ENCODE results near the gene UAP1L1.

UAP1L1 gene

DNA sequence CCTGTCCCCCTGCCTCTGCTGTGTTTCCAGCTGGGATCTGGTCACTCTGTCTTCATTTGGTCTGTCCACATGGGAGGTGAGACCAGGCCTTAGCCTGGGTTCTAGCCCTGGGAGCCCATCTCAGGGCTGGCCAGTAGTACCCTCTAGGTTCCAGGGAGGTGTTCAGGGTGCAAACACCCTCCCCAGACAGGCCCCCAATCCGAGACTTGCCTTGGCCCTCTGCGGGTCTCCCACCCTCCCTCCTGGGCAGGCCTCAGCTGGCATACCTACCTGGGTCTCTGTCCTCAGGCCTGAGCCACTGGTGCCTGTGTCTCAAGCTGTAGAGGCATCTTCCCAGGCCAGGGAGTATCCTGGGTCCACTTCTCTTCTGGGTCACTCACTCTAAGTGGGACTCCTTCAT lies 6.0 kb upstream of the UAP1L1 start:
- Histone ChIP-seq H3K9ac (ENCODE audit: low read length) (no peak overlapping the region), H2BK120ac (ENCODE audit: insufficient read depth, low read length, poor library complexity) (no peak overlapping the region), H2BK12ac (ENCODE audit: low read length) (peak overlapping the region; percentile 14), H3K14ac (ENCODE audit: low read length) (no peak overlapping the region), H3K4me3 (ENCODE audit: low read depth, low read length) (no peak overlapping the region), H3K27ac (ENCODE audit: low read depth, low read length) (no peak overlapping the region), H2AFZ (ENCODE audit: insufficient read depth, low read length, poor library complexity) (no peak overlapping the region), H3K4me2 (ENCODE audit: low read length) (no peak overlapping the region), H3K18ac (ENCODE audit: low read length) (no peak overlapping the region), H4K8ac (ENCODE audit: low read depth, low read length) (peak overlapping the region; percentile 57), H3K4ac (ENCODE audit: low read depth, low read length) (no peak overlapping the region), H3K9me3 (ENCODE audit: insufficient read depth, low read depth, low read length) (no peaks in the 10 kb centered on the region), H3K4me1 (ENCODE audit: control insufficient read depth in 1 of 2, insufficient read depth in 2 of 2, low read length in 2 of 2) (peaks cover 10 to 18% of the 10 kb centered on the region in 2 experiments), H4K12ac (ENCODE audit: low read depth, low read length) (no peak overlapping the region), H2AK5ac (ENCODE audit: low read length) (no peak overlapping the region), H3K36me3 (ENCODE audit: control insufficient read depth in 1 of 2, insufficient read depth in 2 of 2, low read length in 2 of 2) (no peaks in the 10 kb centered on the region), H3K79me2 (ENCODE audit: control insufficient read depth, insufficient read depth, low read length, poor library complexity) (no peaks in the 10 kb centered on the region), H3K79me1 (ENCODE audit: low read length) (peaks cover 2% of the 10 kb centered on the region), H3K23ac (ENCODE audit: low read length) (no peak overlapping the region), H2BK5ac (ENCODE audit: low read depth, low read length, poor library complexity) (no peak overlapping the region), H3K27me3 (ENCODE audit: insufficient read depth, low read length) (no peaks in the 10 kb centered on the region), H4K91ac (ENCODE audit: low read depth, low read length) (peak overlapping the region; percentile 7)
- no CpG with 5 or more reads among the region's 2 CpGs for WGBS (ENCODE audit: extremely low coverage, insufficient coverage, insufficient read length)
- no peak for DNase-seq

DNA sequence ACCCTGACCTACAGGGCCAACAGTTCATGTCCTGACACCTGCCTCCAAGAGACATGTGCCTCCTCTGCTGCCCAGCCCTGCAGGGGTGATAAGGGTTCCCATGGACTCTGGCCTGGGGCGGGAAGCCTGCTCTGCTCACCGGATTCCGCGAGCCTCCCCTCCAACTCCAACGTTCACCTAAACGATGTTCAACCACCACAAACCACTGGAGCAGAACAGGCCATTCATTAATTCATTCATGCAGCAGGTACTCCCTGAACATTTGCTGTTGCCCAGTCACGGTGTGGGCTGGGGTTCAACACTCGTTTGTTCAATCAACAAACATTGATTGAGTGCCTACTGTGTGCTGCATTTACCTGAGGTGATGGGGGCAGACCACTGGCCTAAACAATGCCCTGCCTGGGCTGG lies 3.3 kb upstream of the UAP1L1 start:
- Histone ChIP-seq H3K79me1 (ENCODE audit: low read length) (peaks cover 5% of the 10 kb centered on the region), H3K4me3 (ENCODE audit: low read depth, low read length) (no peak overlapping the region), H3K4me1 (ENCODE audit: control insufficient read depth in 1 of 2, insufficient read depth in 2 of 2, low read length in 2 of 2) (peaks cover 23 to 26% of the 10 kb centered on the region in 2 experiments), H3K14ac (ENCODE audit: low read length) (no peak overlapping the region), H3K4ac (ENCODE audit: low read depth, low read length) (no peak overlapping the region), H2BK120ac (ENCODE audit: insufficient read depth, low read length, poor library complexity) (no peak overlapping the region), H3K4me2 (ENCODE audit: low read length) (no peak overlapping the region), H3K9ac (ENCODE audit: low read length) (no peak overlapping the region), H3K18ac (ENCODE audit: low read length) (no peak overlapping the region), H2AK5ac (ENCODE audit: low read length) (no peak overlapping the region), H2BK5ac (ENCODE audit: low read depth, low read length, poor library complexity) (no peak overlapping the region), H3K23ac (ENCODE audit: low read length) (no peak overlapping the region), H4K8ac (ENCODE audit: low read depth, low read length) (no peak overlapping the region), H3K79me2 (ENCODE audit: control insufficient read depth, insufficient read depth, low read length, poor library complexity) (no peaks in the 10 kb centered on the region), H4K91ac (ENCODE audit: low read depth, low read length) (no peak overlapping the region), H3K9me3 (ENCODE audit: insufficient read depth, low read depth, low read length) (peaks cover 6% of the 10 kb centered on the region), H4K12ac (ENCODE audit: low read depth, low read length) (no peak overlapping the region), H3K27ac (ENCODE audit: low read depth, low read length) (no peak overlapping the region), H3K36me3 (ENCODE audit: control insufficient read depth in 1 of 2, insufficient read depth in 2 of 2, low read length in 2 of 2) (no peaks in the 10 kb centered on the region), H2BK12ac (ENCODE audit: low read length) (no peak overlapping the region), H3K27me3 (ENCODE audit: insufficient read depth, low read length) (peaks cover 22% of the 10 kb centered on the region), H2AFZ (ENCODE audit: insufficient read depth, low read length, poor library complexity) (no peak overlapping the region)
- no peak for DNase-seq
- no CpG with 5 or more reads among the region's 8 CpGs for WGBS (ENCODE audit: extremely low coverage, insufficient coverage, insufficient read length)

DNA sequence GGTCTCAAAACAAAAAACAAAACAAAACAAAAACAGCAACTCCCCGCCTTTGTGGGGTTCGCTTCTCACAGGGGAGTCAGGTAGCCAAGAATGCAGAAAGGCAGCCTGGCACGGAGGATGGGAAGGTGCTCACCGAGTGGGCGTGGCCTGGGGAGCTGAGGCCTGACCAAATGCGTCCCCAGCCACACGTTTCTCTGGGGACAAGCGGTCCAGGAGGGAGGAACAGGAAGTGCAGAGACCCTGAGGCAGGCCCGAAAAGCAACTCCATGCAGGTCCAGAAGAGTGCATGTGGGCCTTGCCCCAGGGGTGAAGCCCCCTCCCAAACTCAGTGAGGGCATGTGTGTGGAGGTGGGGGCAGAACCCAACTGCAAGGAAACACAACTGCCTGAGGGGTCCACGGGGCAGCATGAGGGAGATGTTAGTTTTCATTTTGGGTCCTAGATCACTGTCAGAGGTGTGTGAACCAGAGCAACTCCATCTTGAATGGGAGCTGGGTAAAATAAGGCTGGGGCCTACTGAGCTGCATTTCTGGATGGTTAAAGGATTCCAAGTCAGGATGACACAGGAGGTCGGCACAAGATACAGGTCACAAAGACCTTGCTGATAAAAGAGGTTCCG lies 2.6 kb upstream of the UAP1L1 start:
- no peak overlapping the region for H2BK12ac ChIP-seq (ENCODE audit: low read length)
- no CpG with 5 or more reads among the region's 12 CpGs for WGBS (ENCODE audit: extremely low coverage, insufficient coverage, insufficient read length)

DNA sequence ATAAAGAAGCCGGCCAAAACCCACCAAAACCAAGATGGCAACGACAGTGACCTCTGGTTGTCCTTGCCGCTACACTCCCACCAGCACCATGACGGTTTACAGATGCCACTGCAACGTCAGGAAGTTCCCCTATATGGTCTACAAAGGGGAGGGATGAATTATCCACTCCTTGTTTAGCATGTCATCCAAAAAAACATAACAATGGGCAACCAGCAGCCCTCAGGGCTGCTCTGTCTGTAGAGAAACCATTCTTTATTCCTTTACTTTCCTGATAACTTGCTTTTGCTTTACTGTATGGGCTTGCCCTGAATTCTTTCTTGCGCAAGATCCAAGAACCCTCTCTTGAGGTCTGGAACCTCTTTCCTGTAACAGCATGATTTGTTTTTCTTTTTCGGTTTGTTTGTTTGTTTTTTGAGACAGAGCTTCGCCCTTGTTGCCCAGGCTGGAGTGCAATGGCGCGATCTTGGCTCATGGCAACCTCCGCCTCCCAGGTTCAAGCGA lies 2.0 kb upstream of the UAP1L1 start:
- peaks cover 6% of the 10 kb centered on the region for H3K9me3 ChIP-seq (ENCODE audit: insufficient read depth, low read depth, low read length)
- DNase-seq, result no peak
- H4K91ac ChIP-seq (ENCODE audit: low read depth, low read length), result no peak overlapping the region
- H4K8ac ChIP-seq (ENCODE audit: low read depth, low read length), result no peak overlapping the region
- H3K4me1 ChIP-seq (ENCODE audit: control insufficient read depth in 1 of 2, insufficient read depth in 2 of 2, low read length in 2 of 2), result peaks cover 16 to 17% of the 10 kb centered on the region in 2 experiments
- no peaks in the 10 kb centered on the region for H3K79me2 ChIP-seq (ENCODE audit: control insufficient read depth, insufficient read depth, low read length, poor library complexity)
- peaks cover 22% of the 10 kb centered on the region for H3K27me3 ChIP-seq (ENCODE audit: insufficient read depth, low read length)
- H2BK12ac ChIP-seq (ENCODE audit: low read length), result no peak overlapping the region
- H4K12ac ChIP-seq (ENCODE audit: low read depth, low read length), result no peak overlapping the region
- H2AK5ac ChIP-seq (ENCODE audit: low read length), result no peak overlapping the region
- H2AFZ ChIP-seq (ENCODE audit: insufficient read depth, low read length, poor library complexity), result no peak overlapping the region
- no peak overlapping the region for H3K18ac ChIP-seq (ENCODE audit: low read length)
- H3K9ac ChIP-seq (ENCODE audit: low read length), result no peak overlapping the region
- no peak overlapping the region for H3K14ac ChIP-seq (ENCODE audit: low read length)
- H3K4me2 ChIP-seq (ENCODE audit: low read length), result no peak overlapping the region
- H3K79me1 ChIP-seq (ENCODE audit: low read length), result peaks cover 3% of the 10 kb centered on the region
- no peak overlapping the region for H3K23ac ChIP-seq (ENCODE audit: low read length)
- H3K4ac ChIP-seq (ENCODE audit: low read depth, low read length), result no peak overlapping the region
- no peak overlapping the region for H2BK5ac ChIP-seq (ENCODE audit: low read depth, low read length, poor library complexity)
- no peak overlapping the region for H3K27ac ChIP-seq (ENCODE audit: low read depth, low read length)
- no peak overlapping the region for H3K4me3 ChIP-seq (ENCODE audit: low read depth, low read length)
- WGBS (ENCODE audit: extremely low coverage, insufficient coverage, insufficient read length), result no CpG with 5 or more reads among the region's 12 CpGs
- peaks cover 0 to 2% of the 10 kb centered on the region in 2 experiments for H3K36me3 ChIP-seq (ENCODE audit: control insufficient read depth in 1 of 2, insufficient read depth in 2 of 2, low read length in 2 of 2)
- H2BK120ac ChIP-seq (ENCODE audit: insufficient read depth, low read length, poor library complexity), result no peak overlapping the region

More for the DNA sequence above, 2.6 kb upstream of the UAP1L1 start:
- H4K12ac ChIP-seq (ENCODE audit: low read depth, low read length), result no peak overlapping the region
- H3K4me1 ChIP-seq (ENCODE audit: control insufficient read depth in 1 of 2, insufficient read depth in 2 of 2, low read length in 2 of 2), result peaks cover 17 to 21% of the 10 kb centered on the region in 2 experiments
- peaks cover 0 to 2% of the 10 kb centered on the region in 2 experiments for H3K36me3 ChIP-seq (ENCODE audit: control insufficient read depth in 1 of 2, insufficient read depth in 2 of 2, low read length in 2 of 2)
- H4K91ac ChIP-seq (ENCODE audit: low read depth, low read length), result no peak overlapping the region
- H3K9ac ChIP-seq (ENCODE audit: low read length), result no peak overlapping the region
- H3K4me3 ChIP-seq (ENCODE audit: low read depth, low read length), result no peak overlapping the region
- H2BK120ac ChIP-seq (ENCODE audit: insufficient read depth, low read length, poor library complexity), result no peak overlapping the region
- H2AK5ac ChIP-seq (ENCODE audit: low read length), result no peak overlapping the region
- peaks cover 22% of the 10 kb centered on the region for H3K27me3 ChIP-seq (ENCODE audit: insufficient read depth, low read length)
- H3K27ac ChIP-seq (ENCODE audit: low read depth, low read length), result no peak overlapping the region
- H3K23ac ChIP-seq (ENCODE audit: low read length), result no peak overlapping the region
- H4K8ac ChIP-seq (ENCODE audit: low read depth, low read length), result no peak overlapping the region
- no peaks in the 10 kb centered on the region for H3K79me2 ChIP-seq (ENCODE audit: control insufficient read depth, insufficient read depth, low read length, poor library complexity)
- H2BK5ac ChIP-seq (ENCODE audit: low read depth, low read length, poor library complexity), result no peak overlapping the region
- no peak overlapping the region for H3K14ac ChIP-seq (ENCODE audit: low read length)
- no peak overlapping the region for H3K4me2 ChIP-seq (ENCODE audit: low read length)
- no peak overlapping the region for H2AFZ ChIP-seq (ENCODE audit: insufficient read depth, low read length, poor library complexity)
- peaks cover 6% of the 10 kb centered on the region for H3K9me3 ChIP-seq (ENCODE audit: insufficient read depth, low read depth, low read length)
- H3K79me1 ChIP-seq (ENCODE audit: low read length), result peaks cover 5% of the 10 kb centered on the region
- H3K18ac ChIP-seq (ENCODE audit: low read length), result no peak overlapping the region
- no peak for DNase-seq
- no peak overlapping the region for H3K4ac ChIP-seq (ENCODE audit: low read depth, low read length)
